SK-N-SH (cell line): Measurements from ENCODE around the gene RASEF. TPM values are rescaled to one million over a fixed set of nuclear protein-coding genes. Genes with fewer than 3 reads are reported as not detected.
"Not testable (repeated sequence)": the region's sequence is repeated elsewhere in the genome, so short reads cannot be mapped to it uniquely, and the experiment has no call there.

ENCODE experiments used
- CTCF ChIA-PET: fragments of 300-600, 350-600 bp; formaldehyde crosslinking; extraction: SDS; loops from one replicate; lab custom pipeline; 2021; lab: Yijun Ruan, JAX
- POLR2A ChIA-PET: fragments of 350-600 bp; sonication (Branson Sonifier 250); formaldehyde crosslinking; extraction: SDS; loops from one replicate; lab custom pipeline; 2020; ENCODE audit warnings: antibody characterized with exemption, inconsistent platforms; lab: Yijun Ruan, JAX
- DNase-seq: peaks from one replicate; pipeline ENCODE4 v3.0.0; 2012
- H2AFZ ChIP-seq: fragments of 200-600 bp; sonication (generic); 2 replicates; pipeline ENCODE4 v1.8.1; 2016; ENCODE audit warnings: antibody characterized with exemption, mild to moderate bottlenecking, low read depth
- H3F3A ChIP-seq: fragments of 200-600 bp; sonication (generic); replicated peaks from 2 replicates; pipeline ENCODE3; 2016; ENCODE audit warnings: antibody characterized with exemption, mild to moderate bottlenecking; ENCODE audit not compliant: insufficient read depth
- H3K27ac ChIP-seq, 2 experiments: fragments of 200-500 bp in 1 of 2; fragments of 200-600 bp in 1 of 2; sonication (Bioruptor generic) in 1 of 2; sonication (generic), shearing (Covaris generic) in 1 of 2; 2 replicates each; pipeline versions ENCODE4 v1.5.1 to v1.6.1; 2014 to 2016; ENCODE audit warnings: low read depth in 2 of 2, inconsistent platforms in 1 of 2, low read length in 1 of 2, mild to moderate bottlenecking in 1 of 2, mixed read lengths in 1 of 2
- H3K27me3 ChIP-seq: fragments of 200-600 bp; sonication (generic), shearing (Covaris generic); 2 replicates; pipeline ENCODE4 v1.6.1; 2016; ENCODE audit warnings: mixed run types; ENCODE audit not compliant: insufficient read depth
- H3K36me3 ChIP-seq, 2 experiments: fragments of 200-500 bp in 1 of 2; fragments of 200-600 bp in 1 of 2; sonication (Bioruptor generic) in 1 of 2; sonication (generic) in 1 of 2; replicated peaks in 1 of 2; 2 replicates each; pipeline versions ENCODE3 to v1.5.1; 2014 to 2016; ENCODE audit warnings: low read length in 1 of 2, mild to moderate bottlenecking in 1 of 2; ENCODE audit not compliant: insufficient read depth in 2 of 2, control insufficient read depth in 1 of 2
- H3K4me1 ChIP-seq, 2 experiments: fragments of 200-500 bp in 1 of 2; fragments of 200-600 bp in 1 of 2; sonication (Bioruptor generic) in 1 of 2; sonication (generic), shearing (Covaris generic) in 1 of 2; 2 replicates each; pipeline versions ENCODE4 v1.5.1 to v1.6.1; 2014 to 2016; ENCODE audit warnings: low read depth in 1 of 2, low read length in 1 of 2, mixed run types in 1 of 2; ENCODE audit not compliant: insufficient read depth in 2 of 2, control insufficient read depth in 1 of 2
- H3K4me2 ChIP-seq: fragments of 200-600 bp; sonication (generic), shearing (Covaris generic); 2 replicates; pipeline ENCODE4 v1.6.1; 2017; ENCODE audit warnings: mixed run types
- H3K4me3 ChIP-seq, 2 experiments: fragments of 200-500 bp in 1 of 2; fragments of 200-600 bp in 1 of 2; sonication (Bioruptor generic) in 1 of 2; sonication (generic), shearing (Covaris generic) in 1 of 2; 2 replicates each; pipeline versions ENCODE4 v1.5.1 to v1.8.1; 2014 to 2016; ENCODE audit warnings: low read depth in 2 of 2, inconsistent platforms in 1 of 2, low read length in 1 of 2, mild to moderate bottlenecking in 1 of 2, mixed read lengths in 1 of 2, moderate library complexity in 1 of 2
- H3K79me2 ChIP-seq: fragments of 200-600 bp; sonication (generic); 2 replicates; pipeline ENCODE4 v1.8.1; 2017; ENCODE audit warnings: mild to moderate bottlenecking; ENCODE audit not compliant: insufficient read depth
- H3K9ac ChIP-seq: fragments of 200-600 bp; sonication (generic); 2 replicates; pipeline ENCODE4 v1.6.1; 2017; ENCODE audit warnings: mixed run types
- H3K9me2 ChIP-seq: fragments of 200-600 bp; sonication (generic); 2 replicates; pipeline ENCODE4 v1.6.1; 2017; ENCODE audit warnings: mixed run types
- H3K9me3 ChIP-seq: fragments of 200-600 bp; sonication (generic); 2 replicates; pipeline ENCODE4 v1.6.1; 2017; ENCODE audit warnings: mixed run types, mild to moderate bottlenecking, moderate library complexity
- H4K20me1 ChIP-seq: fragments of 200-600 bp; sonication (generic); 2 replicates; pipeline ENCODE4 v1.6.1; 2017; ENCODE audit warnings: mild to moderate bottlenecking, mixed run types; ENCODE audit not compliant: insufficient read depth
- FOXJ3 ChIP-seq: sonication (generic); formaldehyde crosslinking; IDR thresholded peaks from 2 replicates; pipeline ENCODE4 v1.5.1; 2020; ENCODE audit warnings: mild to moderate bottlenecking, missing genetic modification reagents
- GABPA ChIP-seq: IDR thresholded peaks from 2 replicates; pipeline ENCODE4 v1.4.0; 2012; ENCODE audit warnings: low read depth, mild to moderate bottlenecking
- IRF3 ChIP-seq: fragments of 150-350 bp; IDR thresholded peaks from 2 replicates; pipeline ENCODE4 v1.6.1; 2016; ENCODE audit warnings: mild to moderate bottlenecking, low read depth, low read length
- JUND ChIP-seq: IDR thresholded peaks from 2 replicates; pipeline ENCODE4 v1.4.0; 2012
- MXI1 ChIP-seq: IDR thresholded peaks from 2 replicates; pipeline ENCODE4 v1.6.1; 2012; ENCODE audit warnings: mild to moderate bottlenecking, low read depth, low read length, improper control_type of control experiment
- NRF1 ChIP-seq: IDR thresholded peaks from 2 replicates; pipeline ENCODE4 v1.6.1; 2012; ENCODE audit warnings: low read depth, mild to moderate bottlenecking, low read length
- RCOR1 ChIP-seq: fragments of 150-350 bp; IDR thresholded peaks from 2 replicates; pipeline ENCODE4 v1.6.1; 2017; ENCODE audit warnings: antibody characterized with exemption, low read length
- TEAD4 ChIP-seq: IDR thresholded peaks from 2 replicates; pipeline ENCODE4 v1.4.0; 2012; ENCODE audit warnings: mild to moderate bottlenecking, borderline replicate concordance; ENCODE audit not compliant: insufficient read depth
- USF1 ChIP-seq: IDR thresholded peaks from 2 replicates; pipeline ENCODE4 v1.4.0; 2012; ENCODE audit warnings: low read depth, borderline replicate concordance
- USF2 ChIP-seq: fragments of 150-350 bp; IDR thresholded peaks from 2 replicates; pipeline ENCODE4 v1.6.1; 2017; ENCODE audit warnings: antibody characterized with exemption, low read length, low read depth, borderline replicate concordance
- YY1 ChIP-seq: IDR thresholded peaks from 2 replicates; pipeline ENCODE4 v1.4.0; 2012; ENCODE audit warnings: low read depth, mild to moderate bottlenecking
- WGBS: methylation state at CpG from one replicate; pipeline ENCODE4 v1.1.6; 2017; ENCODE audit warnings: low lambda C conversion rate; 5-methylcytosine and 5-hydroxymethylcytosine counted together
- polyA plus RNA-seq, 3 experiments: library from polyadenylated mRNA; depleted of rRNA; stranded (reverse); fragments of >200 nt; gene quantifications; 2 replicates each; pipeline ENCODE4 v1.2.3, GENCODE V29; 2012
- TF ChIP-seq, protein P1 (sequence below): fragments of 200-600 bp; sonication (generic); IDR thresholded peaks from 2 replicates; pipeline ENCODE4 v1.6.1; 2017; ENCODE audit warnings: antibody characterized with exemption, mild to moderate bottlenecking, moderate library complexity

The RASEF gene
- polyA plus RNA-seq, 1 of the 3 experiments (the other 2 are of a cell fraction) = not detected

- Histone ChIP-seq H3F3A (no peaks in the 10 kb centered on the region), H3K79me2 (no peaks in the 10 kb centered on the region), H3K27ac (no peak overlapping the region), H4K20me1 (no peaks in the 10 kb centered on the region), H3K9me3 (no peaks in the 10 kb centered on the region), H3K9me2 (no peaks in the 10 kb centered on the region), H3K4me3 (no peak overlapping the region), H3K4me1 (no peaks in the 10 kb centered on the region), H3K9ac (no peak overlapping the region), H2AFZ (no peak overlapping the region), H3K4me2 (no peak overlapping the region), H3K36me3 (no peaks in the 10 kb centered on the region), H3K27me3 (no peaks in the 10 kb centered on the region)
- CTCF ChIA-PET = no interaction called here
- TF ChIP-seq IRF3 (no peak), MXI1 (no peak), JUND (no peak), TEAD4 (no peak), FOXJ3 (no peak), RCOR1 (no peak), USF2 (no peak), GABPA (no peak), YY1 (no peak), USF1 (no peak), NRF1 (no peak)
- TF ChIP-seq, protein P1, sequence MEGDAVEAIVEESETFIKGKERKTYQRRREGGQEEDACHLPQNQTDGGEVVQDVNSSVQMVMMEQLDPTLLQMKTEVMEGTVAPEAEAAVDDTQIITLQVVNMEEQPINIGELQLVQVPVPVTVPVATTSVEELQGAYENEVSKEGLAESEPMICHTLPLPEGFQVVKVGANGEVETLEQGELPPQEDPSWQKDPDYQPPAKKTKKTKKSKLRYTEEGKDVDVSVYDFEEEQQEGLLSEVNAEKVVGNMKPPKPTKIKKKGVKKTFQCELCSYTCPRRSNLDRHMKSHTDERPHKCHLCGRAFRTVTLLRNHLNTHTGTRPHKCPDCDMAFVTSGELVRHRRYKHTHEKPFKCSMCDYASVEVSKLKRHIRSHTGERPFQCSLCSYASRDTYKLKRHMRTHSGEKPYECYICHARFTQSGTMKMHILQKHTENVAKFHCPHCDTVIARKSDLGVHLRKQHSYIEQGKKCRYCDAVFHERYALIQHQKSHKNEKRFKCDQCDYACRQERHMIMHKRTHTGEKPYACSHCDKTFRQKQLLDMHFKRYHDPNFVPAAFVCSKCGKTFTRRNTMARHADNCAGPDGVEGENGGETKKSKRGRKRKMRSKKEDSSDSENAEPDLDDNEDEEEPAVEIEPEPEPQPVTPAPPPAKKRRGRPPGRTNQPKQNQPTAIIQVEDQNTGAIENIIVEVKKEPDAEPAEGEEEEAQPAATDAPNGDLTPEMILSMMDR = no peak
- POLR2A ChIA-PET = no interaction called here
- 84% methylated on average over 4 of the region's 4 CpGs for WGBS
- no peak for DNase-seq
Measured at GRCh38 chr9:83097633-83098032, 34.7 kb upstream of the RASEF start.

DNA sequence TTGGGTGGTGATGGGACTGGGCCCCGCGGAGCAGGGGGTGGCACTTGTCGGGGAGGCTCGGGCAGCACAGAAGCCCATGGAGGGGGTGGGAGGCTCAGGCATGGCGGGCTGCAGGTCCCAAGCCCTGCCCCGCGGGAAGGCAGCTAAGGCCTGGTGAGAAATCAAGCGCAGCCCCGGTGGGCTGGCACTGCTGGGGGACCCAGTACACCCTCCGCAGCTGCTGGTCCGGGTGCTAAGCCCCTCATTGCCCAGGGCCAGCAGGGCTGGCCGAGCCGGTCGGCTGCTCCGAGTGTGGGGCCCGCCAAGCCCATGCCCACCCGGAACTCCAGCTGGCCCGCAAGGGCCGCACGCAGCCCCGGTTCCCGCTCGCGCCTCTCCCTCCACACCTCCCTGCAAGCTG is 30.4 kb upstream of the RASEF start:
- H3F3A ChIP-seq, H3K4me1 ChIP-seq, H3K79me2 ChIP-seq, H3K9ac ChIP-seq, H3K9me2 ChIP-seq, H3K4me2 ChIP-seq, H3K36me3 ChIP-seq, H3K9me3 ChIP-seq, CTCF ChIA-PET, H4K20me1 ChIP-seq, H3K27ac ChIP-seq, DNase-seq, H3K27me3 ChIP-seq, H2AFZ ChIP-seq, POLR2A ChIA-PET, H3K4me3 ChIP-seq: not testable (repeated sequence)
- 96% methylated on average over 8 of the region's 24 CpGs for WGBS
